ENCODE results near the gene FBXO21.

Gene FBXO21

DNA sequence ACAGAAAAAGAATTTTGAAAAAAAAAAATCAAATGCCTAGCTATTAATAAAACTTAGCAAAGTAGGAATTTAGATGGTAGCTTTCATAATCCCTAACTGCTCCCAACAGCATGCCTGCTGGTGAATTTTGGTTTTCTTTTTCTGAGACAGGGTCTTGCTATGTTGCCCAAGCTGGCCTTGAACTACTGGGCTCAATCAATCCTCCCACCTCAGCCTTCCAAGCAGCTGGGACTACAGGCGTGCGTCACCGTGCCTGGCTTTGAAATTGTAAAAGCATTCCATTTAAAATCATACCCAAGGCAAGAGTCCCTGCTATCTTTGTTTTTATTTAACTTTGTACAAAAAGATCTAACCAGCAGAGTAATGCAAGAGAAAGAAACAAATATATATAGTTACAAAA lies 20.7 kb downstream of the FBXO21 start:
- no peak overlapping the region for H3K27ac ChIP-seq
- TF ChIP-seq, protein P1, sequence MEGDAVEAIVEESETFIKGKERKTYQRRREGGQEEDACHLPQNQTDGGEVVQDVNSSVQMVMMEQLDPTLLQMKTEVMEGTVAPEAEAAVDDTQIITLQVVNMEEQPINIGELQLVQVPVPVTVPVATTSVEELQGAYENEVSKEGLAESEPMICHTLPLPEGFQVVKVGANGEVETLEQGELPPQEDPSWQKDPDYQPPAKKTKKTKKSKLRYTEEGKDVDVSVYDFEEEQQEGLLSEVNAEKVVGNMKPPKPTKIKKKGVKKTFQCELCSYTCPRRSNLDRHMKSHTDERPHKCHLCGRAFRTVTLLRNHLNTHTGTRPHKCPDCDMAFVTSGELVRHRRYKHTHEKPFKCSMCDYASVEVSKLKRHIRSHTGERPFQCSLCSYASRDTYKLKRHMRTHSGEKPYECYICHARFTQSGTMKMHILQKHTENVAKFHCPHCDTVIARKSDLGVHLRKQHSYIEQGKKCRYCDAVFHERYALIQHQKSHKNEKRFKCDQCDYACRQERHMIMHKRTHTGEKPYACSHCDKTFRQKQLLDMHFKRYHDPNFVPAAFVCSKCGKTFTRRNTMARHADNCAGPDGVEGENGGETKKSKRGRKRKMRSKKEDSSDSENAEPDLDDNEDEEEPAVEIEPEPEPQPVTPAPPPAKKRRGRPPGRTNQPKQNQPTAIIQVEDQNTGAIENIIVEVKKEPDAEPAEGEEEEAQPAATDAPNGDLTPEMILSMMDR (IDR thresholded peaks at IDR 0.05): no peak
- TF ChIP-seq ZFX (IDR thresholded peaks at IDR 0.05; ENCODE audit: borderline replicate concordance): no peak

- TF ChIP-seq ZFX (IDR thresholded peaks at IDR 0.05; ENCODE audit: borderline replicate concordance): no peak
- TF ChIP-seq, protein P1 (IDR thresholded peaks at IDR 0.05): no peak
Observed at GRCh38 chr12:117168976-117169375, 21.3 kb downstream of the FBXO21 start.

GRCh38 chr12:117167769-117168168 lies 22.5 kb downstream of the FBXO21 start:
- TF ChIP-seq, protein P1 (IDR thresholded peaks at IDR 0.05): no peak
- no peak for TF ChIP-seq ZFX (IDR thresholded peaks at IDR 0.05; ENCODE audit: borderline replicate concordance)
- no peak overlapping the region for H3K27ac ChIP-seq

More at GRCh38 chr12:117168976-117169375, 21.3 kb downstream of the FBXO21 start:
- no peak overlapping the region for H3K27ac ChIP-seq

- no peak for TF ChIP-seq ZFX (IDR thresholded peaks at IDR 0.05; ENCODE audit: borderline replicate concordance)
- TF ChIP-seq, protein P1 (IDR thresholded peaks at IDR 0.05): no peak
- H3K27ac ChIP-seq: no peak overlapping the region
Observed at GRCh38 chr12:117166107-117166506, 24.2 kb downstream of the FBXO21 start.

DNA sequence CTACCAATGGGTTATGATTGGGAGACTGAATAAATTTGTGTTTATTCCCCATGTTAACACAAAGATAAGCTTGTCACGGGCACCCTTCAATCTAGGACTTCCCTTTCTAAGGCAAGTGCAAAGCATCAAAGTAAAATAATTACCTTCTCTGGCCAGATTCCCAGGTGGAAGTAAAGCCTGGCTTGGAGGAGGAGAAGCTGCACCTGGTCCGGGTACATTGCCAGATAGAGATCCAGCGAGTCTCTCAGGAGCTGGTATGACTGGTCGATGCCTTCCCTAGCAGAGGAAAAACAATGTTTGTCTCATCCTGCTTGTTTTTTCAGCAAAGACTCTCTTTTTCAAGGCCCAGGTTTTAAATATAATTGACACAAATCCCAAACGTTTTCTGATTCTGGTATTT lies 24.9 kb downstream of the FBXO21 start:
- H3K27ac ChIP-seq: no peak overlapping the region
- TF ChIP-seq, protein P1 (IDR thresholded peaks at IDR 0.05): no peak
- TF ChIP-seq ZFX (IDR thresholded peaks at IDR 0.05; ENCODE audit: borderline replicate concordance): no peak

DNA sequence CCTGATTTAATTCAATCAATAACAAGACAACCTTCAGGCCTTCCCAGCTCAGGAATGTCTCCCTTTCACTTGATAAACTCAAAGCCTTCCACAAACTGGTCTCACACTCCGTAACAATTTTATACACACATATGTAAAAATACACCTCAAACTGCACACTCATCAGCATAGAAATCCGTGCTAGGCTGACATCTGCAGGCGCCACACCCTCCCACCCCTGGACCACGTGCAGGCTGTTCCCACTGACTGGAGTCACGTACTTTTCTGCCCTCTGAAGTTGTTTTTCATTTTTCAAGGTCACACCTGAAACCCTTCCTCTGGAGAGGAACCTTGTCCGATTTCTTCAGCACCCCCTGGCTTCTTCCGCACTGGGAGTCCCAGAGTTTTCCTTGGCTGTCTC lies 27.6 kb downstream of the FBXO21 start:
- TF ChIP-seq ZFX (IDR thresholded peaks at IDR 0.05; ENCODE audit: borderline replicate concordance): no peak
- TF ChIP-seq, protein P1 (IDR thresholded peaks at IDR 0.05): no peak
- H3K27ac ChIP-seq: no peak overlapping the region

- no peak overlapping the region for H3K27ac ChIP-seq
- TF ChIP-seq ZFX (IDR thresholded peaks at IDR 0.05; ENCODE audit: borderline replicate concordance): no peak
- TF ChIP-seq, protein P1 (IDR thresholded peaks at IDR 0.05): no peak
Observed at GRCh38 chr12:117162167-117162539, 28.1 kb downstream of the FBXO21 start.

Measured in 22Rv1 (cell line).